Activated T-helper 1 cell treated with anti-CD3 and anti-CD28 coated beads, Interleukin-12 subunit alpha, Interleukin-12 subunit beta, Interleukin-2, Interleukin-4 antibody, amounts not matched to agents 30 ng/mL and 10 ng/mL and 1 ng/mL, durations not matched to agents 14 hours and 24 hours and 36 hours (primary cell): ENCODE measurements around the gene CASQ2. TPM values are rescaled to one million over a fixed set of nuclear protein-coding genes. Genes with fewer than 3 reads are reported as not detected.

Source experiments
- DNase-seq: peaks from one replicate; pipeline ENCODE4 v3.0.0; 2021; ENCODE audit warnings: low spot score
- H3K27ac Mint-ChIP-seq: one replicate; pipeline ENCODE4 v1.8.0; 2021; ENCODE audit warnings: mild to moderate bottlenecking, mixed read lengths
- H3K27me3 Mint-ChIP-seq: one replicate; pipeline ENCODE4 v1.8.0; 2022; ENCODE audit warnings: mild to moderate bottlenecking, moderate library complexity, mixed read lengths; ENCODE audit not compliant: insufficient read depth
- H3K36me3 Mint-ChIP-seq: one replicate; pipeline ENCODE4 v1.8.0; 2021; ENCODE audit warnings: low read depth, mixed read lengths
- H3K4me1 Mint-ChIP-seq: one replicate; pipeline ENCODE4 v1.8.0; 2021; ENCODE audit warnings: low read depth, mixed read lengths
- H3K4me3 Mint-ChIP-seq: one replicate; pipeline ENCODE4 v1.8.0; 2021; ENCODE audit warnings: mild to moderate bottlenecking, moderate library complexity, mixed read lengths
- H3K9me3 Mint-ChIP-seq: one replicate; pipeline ENCODE4 v1.8.0; 2021; ENCODE audit warnings: mixed read lengths
- intact Hi-C: fragments of 100-400 bp; cut with micrococcal nuclease; formaldehyde crosslinking; loops from one replicate; pipeline ENCODE4 v1.15.1; 2024
- total RNA-seq: library from RNA; stranded (reverse); gene quantifications from 2 replicates; pipeline ENCODE4 v1.2.3, GENCODE V29; 2022

The CASQ2 gene
- total RNA-seq, 1 donor from 2014 or later = not detected

- no peak for DNase-seq
- Mint-ChIP-seq H3K4me1 (no peaks in the 10 kb centered on the region), H3K36me3 (no peaks in the 10 kb centered on the region), H3K27me3 (peaks cover 8% of the 10 kb centered on the region), H3K27ac (no peak overlapping the region), H3K9me3 (no peaks in the 10 kb centered on the region), H3K4me3 (no peak overlapping the region)
- intact Hi-C loops = loop anchor here (5.0 kb wide), 2 partner anchors 64 to 634 kb away; no protein-coding TSS in a partner anchor
Observed at GRCh38 chr1:115771094-115771846, 2.8 kb upstream of the CASQ2 start.

- intact Hi-C loops = no loop called here
- no peaks in the 10 kb centered on the region for H3K4me1 Mint-ChIP-seq
- H3K4me3 Mint-ChIP-seq = no peak overlapping the region
- no peak overlapping the region for H3K27ac Mint-ChIP-seq
- H3K36me3 Mint-ChIP-seq = no peaks in the 10 kb centered on the region
- peaks cover 3% of the 10 kb centered on the region for H3K27me3 Mint-ChIP-seq
- DNase-seq = no peak
- H3K9me3 Mint-ChIP-seq = no peaks in the 10 kb centered on the region
Observed at GRCh38 chr1:115767403-115767802, 1.1 kb downstream of the CASQ2 start.

- no peaks in the 10 kb centered on the region for H3K9me3 Mint-ChIP-seq
- H3K4me3 Mint-ChIP-seq = no peak overlapping the region
- intact Hi-C loops = no loop called here
- H3K27me3 Mint-ChIP-seq = peaks cover 3% of the 10 kb centered on the region
- H3K4me1 Mint-ChIP-seq = no peaks in the 10 kb centered on the region
- no peaks in the 10 kb centered on the region for H3K36me3 Mint-ChIP-seq
- no peak overlapping the region for H3K27ac Mint-ChIP-seq
- DNase-seq = no peak
Observed at GRCh38 chr1:115765091-115765490, 3.4 kb downstream of the CASQ2 start.

- intact Hi-C loops = no loop called here
- no peak for DNase-seq
- peaks cover 3% of the 10 kb centered on the region for H3K27me3 Mint-ChIP-seq
- no peak overlapping the region for H3K4me3 Mint-ChIP-seq
- no peaks in the 10 kb centered on the region for H3K4me1 Mint-ChIP-seq
- H3K9me3 Mint-ChIP-seq = no peaks in the 10 kb centered on the region
- no peak overlapping the region for H3K27ac Mint-ChIP-seq
- no peaks in the 10 kb centered on the region for H3K36me3 Mint-ChIP-seq
Observed at GRCh38 chr1:115764541-115764940, 4.0 kb downstream of the CASQ2 start.

GRCh38 chr1:115762779-115763178 lies 5.7 kb downstream of the CASQ2 start:
- intact Hi-C loops = no loop called here
- Mint-ChIP-seq H3K4me1 (no peaks in the 10 kb centered on the region), H3K27me3 (peaks cover 4% of the 10 kb centered on the region), H3K9me3 (no peaks in the 10 kb centered on the region), H3K27ac (no peak overlapping the region), H3K36me3 (no peaks in the 10 kb centered on the region), H3K4me3 (no peak overlapping the region)
- no peak for DNase-seq

GRCh38 chr1:115761601-115762302 lies 6.8 kb downstream of the CASQ2 start:
- intact Hi-C loops = no loop called here
- Mint-ChIP-seq H3K9me3 (no peaks in the 10 kb centered on the region), H3K4me1 (no peaks in the 10 kb centered on the region), H3K36me3 (no peaks in the 10 kb centered on the region), H3K4me3 (no peak overlapping the region), H3K27me3 (peaks cover 4% of the 10 kb centered on the region), H3K27ac (no peak overlapping the region)
- no peak for DNase-seq

- Mint-ChIP-seq H3K36me3 (no peaks in the 10 kb centered on the region), H3K4me1 (no peaks in the 10 kb centered on the region), H3K4me3 (no peak overlapping the region), H3K9me3 (no peaks in the 10 kb centered on the region), H3K27ac (no peak overlapping the region), H3K27me3 (peaks cover 1% of the 10 kb centered on the region)
- intact Hi-C loops = no loop called here
- no peak for DNase-seq
Observed at GRCh38 chr1:115757856-115758255, 10.7 kb downstream of the CASQ2 start.

- H3K36me3 Mint-ChIP-seq = no peaks in the 10 kb centered on the region
- peaks cover 1% of the 10 kb centered on the region for H3K27me3 Mint-ChIP-seq
- no peak for DNase-seq
- H3K4me1 Mint-ChIP-seq = no peaks in the 10 kb centered on the region
- intact Hi-C loops = no loop called here
- H3K4me3 Mint-ChIP-seq = no peak overlapping the region
- no peak overlapping the region for H3K27ac Mint-ChIP-seq
- no peaks in the 10 kb centered on the region for H3K9me3 Mint-ChIP-seq
Observed at GRCh38 chr1:115757326-115757725, 11.2 kb downstream of the CASQ2 start.

GRCh38 chr1:115755456-115756370 lies 12.8 kb downstream of the CASQ2 start:
- Mint-ChIP-seq H3K27me3 (peaks cover 1% of the 10 kb centered on the region), H3K4me1 (no peaks in the 10 kb centered on the region), H3K4me3 (no peak overlapping the region), H3K36me3 (no peaks in the 10 kb centered on the region), H3K27ac (no peak overlapping the region), H3K9me3 (no peaks in the 10 kb centered on the region)
- intact Hi-C loops = no loop called here
- DNase-seq = no peak

GRCh38 chr1:115753830-115754229 lies 14.7 kb downstream of the CASQ2 start:
- Mint-ChIP-seq H3K4me1 (no peaks in the 10 kb centered on the region), H3K27ac (no peak overlapping the region), H3K27me3 (no peaks in the 10 kb centered on the region), H3K36me3 (no peaks in the 10 kb centered on the region), H3K4me3 (no peak overlapping the region), H3K9me3 (no peaks in the 10 kb centered on the region)
- intact Hi-C loops = no loop called here
- no peak for DNase-seq

- Mint-ChIP-seq H3K27me3 (no peaks in the 10 kb centered on the region), H3K4me3 (no peak overlapping the region), H3K36me3 (no peaks in the 10 kb centered on the region), H3K9me3 (no peaks in the 10 kb centered on the region), H3K27ac (no peak overlapping the region), H3K4me1 (no peaks in the 10 kb centered on the region)
- no peak for DNase-seq
- intact Hi-C loops = no loop called here
Observed at GRCh38 chr1:115753361-115753760, 15.2 kb downstream of the CASQ2 start.

- no peak for DNase-seq
- intact Hi-C loops = no loop called here
- H3K27me3 Mint-ChIP-seq = no peaks in the 10 kb centered on the region
- no peaks in the 10 kb centered on the region for H3K36me3 Mint-ChIP-seq
- no peak overlapping the region for H3K27ac Mint-ChIP-seq
- no peaks in the 10 kb centered on the region for H3K4me1 Mint-ChIP-seq
- no peaks in the 10 kb centered on the region for H3K9me3 Mint-ChIP-seq
- H3K4me3 Mint-ChIP-seq = no peak overlapping the region
Observed at GRCh38 chr1:115748401-115749150, 19.9 kb downstream of the CASQ2 start.
